Large intestine (tissue), 3 donors: ENCODE results near the gene RAB32. TPM values are rescaled to one million over a fixed set of nuclear protein-coding genes. Genes with fewer than 3 reads are reported as not detected.

ENCODE experiments used
- DNase-seq, 2 donors: peaks; one replicate each; pipeline versions ENCODE4 v3.0.0 to v3.0.0-alpha.2; 2013
- H3K27ac ChIP-seq: one replicate; pipeline ENCODE4 v1.5.1; 2013; ENCODE audit warnings: low read length
- H3K27me3 ChIP-seq: 2 replicates; pipeline ENCODE4 v1.6.1; 2013; ENCODE audit warnings: low read length; ENCODE audit not compliant: control insufficient read depth, insufficient read depth
- H3K36me3 ChIP-seq: 2 replicates; pipeline ENCODE4 v1.6.1; 2013; ENCODE audit warnings: low read length; ENCODE audit not compliant: control insufficient read depth, insufficient read depth
- H3K4me1 ChIP-seq: one replicate; pipeline ENCODE4 v1.6.1; 2013; ENCODE audit warnings: low read length; ENCODE audit not compliant: control insufficient read depth, insufficient read depth
- H3K4me3 ChIP-seq: one replicate; pipeline ENCODE4 v1.5.1; 2013; ENCODE audit warnings: low read length
- H3K9me3 ChIP-seq: one replicate; pipeline ENCODE4 v1.6.1; 2013; ENCODE audit warnings: mild to moderate bottlenecking, low read depth, low read length, moderate library complexity; ENCODE audit not compliant: control insufficient read depth
- WGBS: methylation state at CpG from one replicate; pipeline ENCODE4 v1.1.5; 2013; ENCODE audit warnings: low lambda C conversion rate; ENCODE audit not compliant: insufficient coverage; 5-methylcytosine and 5-hydroxymethylcytosine counted together
- polyA plus RNA-seq: library from polyadenylated mRNA; unstranded; fragments of 120-200 nt; gene quantifications from one replicate; pipeline ENCODE4 v1.2.1, GENCODE V29; 2013

The RAB32 gene
- polyA plus RNA-seq, 1 donor, result 31.5 TPM

DNA sequence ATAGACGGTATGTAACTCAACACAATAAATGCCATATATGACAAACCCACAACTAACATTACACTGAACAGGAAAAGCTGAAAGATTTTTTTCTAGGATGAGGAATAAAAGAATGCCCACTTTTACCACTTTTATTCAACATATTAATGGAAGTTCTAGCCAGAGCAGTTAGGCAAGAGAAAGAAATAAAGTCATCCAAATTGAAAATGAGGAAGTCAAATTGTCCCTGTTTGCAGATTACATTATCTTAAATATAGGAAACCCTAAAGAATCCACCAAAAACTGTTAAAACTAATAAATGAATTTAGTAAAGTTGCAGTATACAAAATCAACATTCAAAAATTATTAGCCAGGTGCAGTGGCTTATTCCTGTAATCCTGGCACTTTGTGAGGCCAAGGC is 30.6 kb downstream of the RAB32 start:
- H3K4me3 ChIP-seq, result no peak overlapping the region
- no peak overlapping the region for H3K27ac ChIP-seq
- no peaks in the 10 kb centered on the region for H3K27me3 ChIP-seq
- H3K4me1 ChIP-seq, result no peaks in the 10 kb centered on the region
- H3K36me3 ChIP-seq, result no peaks in the 10 kb centered on the region
- no peak for DNase-seq
- no peaks in the 10 kb centered on the region for H3K9me3 ChIP-seq
- 100% methylated on average over 1 of the region's 1 CpG for WGBS

DNA sequence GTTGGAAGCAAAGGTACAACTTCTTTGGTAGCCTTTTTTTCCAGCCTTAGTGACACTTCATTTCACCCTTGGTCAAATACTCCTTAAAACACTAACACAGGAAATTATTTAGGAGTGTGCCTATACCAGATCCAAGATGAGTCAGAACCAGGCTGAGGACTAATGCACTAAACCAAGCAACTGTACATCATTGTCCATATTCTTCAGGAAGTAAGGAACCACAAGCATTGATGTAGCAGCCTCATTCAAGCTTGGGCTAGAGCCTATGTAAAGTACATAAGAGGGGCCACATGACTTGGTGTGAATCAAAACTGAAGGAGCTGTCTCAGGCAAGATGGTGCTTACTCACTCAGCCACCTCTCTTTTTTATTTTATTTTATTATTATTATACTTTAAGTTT is 34.4 kb downstream of the RAB32 start:
- no peaks in the 10 kb centered on the region for H3K27me3 ChIP-seq

DNA sequence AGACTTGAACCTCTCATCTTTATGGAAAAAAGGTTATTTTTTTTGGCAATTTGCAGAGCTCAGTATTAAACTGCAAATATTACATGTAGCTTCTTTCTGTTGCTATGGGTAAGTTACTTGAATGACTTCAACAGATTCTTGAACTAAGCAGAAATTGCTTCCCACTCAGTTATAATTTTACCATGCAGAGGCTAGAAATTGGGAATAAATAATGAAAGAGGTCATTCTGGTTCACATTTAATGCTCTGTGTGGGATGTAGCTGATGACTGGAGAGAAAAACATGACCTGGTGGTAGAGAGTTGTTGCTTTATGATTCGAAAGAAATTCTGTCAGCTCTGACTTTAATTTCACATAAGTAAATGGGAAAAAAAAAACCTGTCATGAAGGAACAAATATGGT is 38.3 kb downstream of the RAB32 start:
- H3K9me3 ChIP-seq, result no peaks in the 10 kb centered on the region
- WGBS, result 92% methylated on average over 1 of the region's 1 CpG
- H3K4me3 ChIP-seq, result no peak overlapping the region
- no peak overlapping the region for H3K27ac ChIP-seq
- no peak for DNase-seq
- no peaks in the 10 kb centered on the region for H3K4me1 ChIP-seq
- H3K27me3 ChIP-seq, result no peaks in the 10 kb centered on the region
- no peaks in the 10 kb centered on the region for H3K36me3 ChIP-seq

More for the DNA sequence above, 34.4 kb downstream of the RAB32 start:
- no peak for DNase-seq
- Histone ChIP-seq H3K4me1 (no peaks in the 10 kb centered on the region), H3K27ac (no peak overlapping the region), H3K9me3 (no peaks in the 10 kb centered on the region), H3K36me3 (no peaks in the 10 kb centered on the region), H3K4me3 (no peak overlapping the region)

DNA sequence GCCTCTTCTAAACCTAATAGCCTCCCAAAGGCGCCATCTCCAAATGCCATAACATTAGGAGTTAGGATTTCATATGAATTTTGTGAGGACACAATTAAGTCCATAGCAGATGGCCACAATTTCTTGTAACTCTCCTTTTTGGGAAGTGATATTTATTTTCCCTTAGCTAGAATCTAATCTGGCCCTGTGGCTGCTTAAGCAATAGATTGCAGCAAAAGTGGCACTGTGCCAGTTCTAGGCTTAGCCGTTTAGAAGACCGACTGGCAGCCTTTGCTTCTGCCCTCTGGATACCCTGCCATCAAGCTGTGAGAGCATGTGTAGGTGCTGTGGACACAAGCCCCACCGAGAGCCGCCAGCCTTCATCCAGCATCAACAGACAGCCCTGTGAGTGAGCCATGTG is 39.2 kb downstream of the RAB32 start:
- no peak for DNase-seq
- H3K36me3 ChIP-seq, result no peaks in the 10 kb centered on the region
- H3K4me1 ChIP-seq, result no peaks in the 10 kb centered on the region
- H3K27ac ChIP-seq, result no peak overlapping the region
- no peaks in the 10 kb centered on the region for H3K27me3 ChIP-seq
- no CpG with 5 or more reads among the region's 5 CpGs for WGBS
- H3K9me3 ChIP-seq, result no peaks in the 10 kb centered on the region
- H3K4me3 ChIP-seq, result no peak overlapping the region

DNA sequence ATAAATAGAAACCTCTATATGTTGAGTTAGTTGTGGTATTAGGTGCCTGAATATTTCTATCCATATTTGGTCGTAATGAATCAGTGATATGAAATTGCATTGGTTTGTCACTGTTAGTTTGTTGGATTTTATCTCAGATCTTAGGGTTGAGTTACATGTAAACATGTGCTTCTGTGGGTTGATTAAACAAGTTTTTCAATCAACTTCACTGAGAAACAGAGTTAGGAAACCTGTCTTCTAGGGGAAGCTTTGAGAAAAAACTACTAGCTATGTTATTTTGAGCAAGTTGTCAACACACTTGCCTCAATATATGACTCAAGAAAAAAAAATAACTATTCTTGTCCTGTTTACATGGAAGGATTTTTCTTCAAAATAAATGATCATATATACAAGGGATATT is 40.3 kb downstream of the RAB32 start:
- no peak for DNase-seq
- no peak overlapping the region for H3K27ac ChIP-seq
- H3K27me3 ChIP-seq, result no peaks in the 10 kb centered on the region
- WGBS, result 80% methylated on average over 1 of the region's 1 CpG
- no peaks in the 10 kb centered on the region for H3K4me1 ChIP-seq
- no peak overlapping the region for H3K4me3 ChIP-seq
- H3K9me3 ChIP-seq, result no peaks in the 10 kb centered on the region
- no peaks in the 10 kb centered on the region for H3K36me3 ChIP-seq

DNA sequence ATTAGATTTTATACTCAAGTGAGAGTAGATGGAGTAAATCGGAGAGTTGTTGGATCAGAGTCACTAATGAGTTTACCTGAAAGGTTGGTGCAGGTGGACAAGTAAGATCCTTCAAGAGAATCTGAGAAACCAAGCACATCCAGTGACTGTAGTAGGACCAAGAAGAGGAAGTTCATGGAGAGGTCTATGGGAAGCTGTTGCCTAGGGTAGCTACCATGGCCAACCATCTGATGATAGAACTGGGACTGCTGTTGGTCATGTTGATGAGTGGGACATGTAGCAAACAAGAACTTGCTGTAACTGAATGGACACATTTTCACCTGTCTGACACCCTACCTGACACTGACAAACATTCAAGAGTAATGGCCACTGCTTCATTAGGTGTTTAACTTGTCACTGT is 43.8 kb downstream of the RAB32 start:
- DNase-seq, result no peak
- no CpG with 5 or more reads among the region's 1 CpG for WGBS
- no peaks in the 10 kb centered on the region for H3K9me3 ChIP-seq
- no peaks in the 10 kb centered on the region for H3K4me1 ChIP-seq
- H3K4me3 ChIP-seq, result no peak overlapping the region
- no peak overlapping the region for H3K27ac ChIP-seq
- H3K27me3 ChIP-seq, result no peaks in the 10 kb centered on the region
- H3K36me3 ChIP-seq, result no peaks in the 10 kb centered on the region

DNA sequence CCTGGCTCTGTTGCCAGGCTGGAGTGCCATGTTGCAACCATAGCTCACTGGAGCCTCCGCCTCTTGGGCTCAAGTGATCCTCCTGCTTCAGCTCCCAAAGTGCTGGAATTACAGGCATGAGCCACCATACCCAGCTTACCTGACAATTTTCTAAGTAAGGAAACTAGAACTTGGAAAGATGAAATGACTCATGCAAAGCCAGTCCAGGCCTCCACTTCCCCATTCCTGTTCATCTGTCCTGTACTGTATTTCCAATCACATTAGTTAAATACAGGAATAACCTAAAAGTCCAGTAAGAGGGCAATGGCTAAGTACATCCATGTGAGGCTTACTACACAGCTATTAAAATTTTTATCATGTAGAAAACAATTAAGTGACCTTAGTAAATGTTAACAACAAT is 46.9 kb downstream of the RAB32 start:
- no CpG with 5 or more reads among the region's 1 CpG for WGBS
- H3K4me3 ChIP-seq, result no peak overlapping the region
- no peaks in the 10 kb centered on the region for H3K9me3 ChIP-seq
- H3K27ac ChIP-seq, result no peak overlapping the region
- H3K27me3 ChIP-seq, result no peaks in the 10 kb centered on the region
- no peaks in the 10 kb centered on the region for H3K4me1 ChIP-seq
- no peaks in the 10 kb centered on the region for H3K36me3 ChIP-seq
- no peak for DNase-seq

DNA sequence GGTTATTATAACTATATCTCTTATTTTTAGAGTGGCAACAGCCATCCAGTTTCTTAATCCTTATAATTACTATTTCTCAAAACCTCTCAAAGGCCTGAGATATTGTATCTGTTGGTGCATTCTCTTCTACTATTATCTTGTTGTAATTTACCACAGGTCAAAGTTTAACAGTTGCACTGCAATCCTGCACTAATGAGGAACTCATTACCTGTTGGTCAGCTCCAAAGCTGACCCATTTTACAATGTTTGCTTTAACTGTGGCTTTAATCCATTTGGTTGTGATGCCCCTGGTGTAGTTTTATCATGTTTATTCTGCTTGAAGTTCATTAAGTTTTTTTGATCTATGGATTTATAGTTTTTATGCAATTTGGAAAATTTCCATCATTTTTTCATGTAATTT is 48.8 kb downstream of the RAB32 start:
- DNase-seq, result peak in 1 of 2 donors; percentile 19
- H3K4me1 ChIP-seq, result no peaks in the 10 kb centered on the region
- no peaks in the 10 kb centered on the region for H3K9me3 ChIP-seq
- no peak overlapping the region for H3K27ac ChIP-seq
- no peak overlapping the region for H3K4me3 ChIP-seq
- H3K36me3 ChIP-seq, result no peaks in the 10 kb centered on the region
- no peaks in the 10 kb centered on the region for H3K27me3 ChIP-seq

DNA sequence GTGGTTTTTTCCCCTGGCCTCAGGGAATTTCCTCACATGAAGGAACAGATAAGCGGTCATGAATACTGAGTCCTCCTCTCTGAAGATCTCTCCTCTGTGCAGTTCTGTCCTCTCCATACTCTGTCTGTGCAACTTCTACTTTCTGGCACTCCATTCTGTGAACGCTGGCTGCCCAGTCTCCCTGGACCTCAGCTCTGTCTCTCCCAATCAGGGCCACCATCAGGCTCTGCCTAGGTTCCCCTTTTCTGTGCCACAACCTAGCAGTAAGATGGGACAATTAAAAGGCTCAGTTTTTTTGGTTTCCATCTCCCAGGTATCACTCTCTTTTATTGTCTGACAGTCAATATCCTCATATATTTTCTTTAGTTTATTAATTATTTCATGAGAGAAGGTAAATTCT is 50.4 kb downstream of the RAB32 start:
- Histone ChIP-seq H3K9me3 (no peaks in the 10 kb centered on the region), H3K4me3 (no peak overlapping the region), H3K27me3 (no peaks in the 10 kb centered on the region), H3K27ac (no peak overlapping the region), H3K36me3 (no peaks in the 10 kb centered on the region), H3K4me1 (peaks cover 4% of the 10 kb centered on the region)
- no peak for DNase-seq
- no CpG with 5 or more reads among the region's 2 CpGs for WGBS

DNA sequence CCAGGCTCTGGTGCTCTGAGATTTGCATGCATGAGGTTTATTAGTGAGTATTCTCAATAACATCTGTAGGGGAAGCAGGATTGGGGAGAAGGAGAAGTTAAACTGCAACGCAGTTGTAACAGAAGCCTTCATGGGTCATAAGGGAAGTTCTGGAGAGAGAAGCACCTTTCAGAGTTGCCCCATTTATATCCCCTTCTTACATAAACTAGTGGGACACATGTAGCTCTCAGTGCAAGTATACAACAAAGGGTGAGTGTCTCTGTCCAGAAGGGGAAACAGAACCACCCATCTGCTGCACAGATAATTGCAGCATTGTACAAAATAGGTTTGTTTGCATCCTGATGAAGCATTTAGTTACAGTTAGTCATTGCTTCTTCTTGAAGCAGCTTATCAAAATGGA is 50.9 kb downstream of the RAB32 start:
- Histone ChIP-seq H3K9me3 (no peaks in the 10 kb centered on the region), H3K36me3 (no peaks in the 10 kb centered on the region), H3K4me1 (peaks cover 4% of the 10 kb centered on the region), H3K27ac (no peak overlapping the region), H3K4me3 (no peak overlapping the region), H3K27me3 (no peaks in the 10 kb centered on the region)
- DNase-seq, result no peak
- WGBS, result no CpG with 5 or more reads among the region's 1 CpG

DNA sequence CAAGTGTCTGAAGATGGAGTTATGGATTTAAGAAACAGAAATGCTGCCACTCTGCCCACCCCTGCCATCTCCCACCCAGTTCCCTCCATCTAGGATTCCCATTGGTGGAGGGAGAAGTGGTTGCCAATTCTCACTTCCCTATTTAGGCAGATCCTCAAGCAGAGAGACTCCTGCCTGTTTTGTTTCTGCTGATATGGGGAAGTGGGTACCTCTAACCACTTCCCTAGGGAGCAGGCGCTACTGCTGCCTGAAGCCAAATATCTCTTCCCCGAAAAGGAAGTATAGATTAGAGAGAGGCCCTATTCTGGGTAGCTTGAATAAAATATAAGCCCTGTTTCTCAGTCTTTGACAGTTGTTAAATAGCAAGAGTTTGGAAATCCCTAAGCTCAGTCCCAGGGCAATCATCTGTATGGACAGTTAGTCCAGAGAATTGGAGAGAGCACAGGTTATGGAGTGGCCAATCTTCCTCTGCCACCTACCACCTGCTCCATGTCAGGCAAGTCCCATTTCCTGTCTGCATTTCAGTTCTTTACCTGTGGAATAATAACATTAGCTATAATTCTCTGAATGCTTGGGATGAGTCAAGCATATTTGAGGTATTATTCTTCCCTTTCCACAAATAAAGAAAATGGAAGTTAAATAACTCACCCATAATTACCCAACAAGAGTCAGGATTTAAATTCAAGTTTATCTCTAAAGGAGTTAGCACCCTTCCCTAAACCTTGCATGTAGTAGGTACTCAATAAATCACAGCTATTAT is 52.5 kb downstream of the RAB32 start:
- Histone ChIP-seq H3K4me1 (peaks cover 4% of the 10 kb centered on the region), H3K4me3 (no peak overlapping the region), H3K27ac (no peak overlapping the region), H3K36me3 (no peaks in the 10 kb centered on the region), H3K27me3 (no peaks in the 10 kb centered on the region), H3K9me3 (no peaks in the 10 kb centered on the region)
- DNase-seq, result no peak
- no CpG with 5 or more reads among the region's 2 CpGs for WGBS
